ENCODE data around the gene RNASEL. TPM values are rescaled to one million over a fixed set of nuclear protein-coding genes. Genes with fewer than 3 reads are reported as not detected.

The RNASEL gene
- total RNA-seq, 6 donors from 2014 or later = 8.5 to 16.8 (median 12.0) TPM

- ATAC-seq (ENCODE audit: low FRiP score in 2 of 2) = no peak
- WGBS, 2 donors = 92% methylated on average over 6 of the region's 6 CpGs
- Histone ChIP-seq H3K4me1 (no peaks in the 10 kb centered on the region), H3K36me3 (peaks cover 5 to 14% (median 6%) of the 10 kb centered on the region in 4 donors), H3K27ac (no peak overlapping the region), H3K9me3 (no peaks in the 10 kb centered on the region), H3K4me3 (no peak overlapping the region), H3K27me3 (no peaks in the 10 kb centered on the region)
- no peak for DNase-seq
- no peak for TF ChIP-seq POLR2AphosphoS5 (IDR thresholded peaks at IDR 0.05)
- no peak for TF ChIP-seq POLR2A (IDR thresholded peaks at IDR 0.05)
- TF ChIP-seq EP300 (IDR thresholded peaks at IDR 0.05) = no peak
- no peak for TF ChIP-seq CTCF (IDR thresholded peaks at IDR 0.05)
Measured at GRCh38 chr1:182569939-182570610, 19.0 kb downstream of the RNASEL start.

DNA sequence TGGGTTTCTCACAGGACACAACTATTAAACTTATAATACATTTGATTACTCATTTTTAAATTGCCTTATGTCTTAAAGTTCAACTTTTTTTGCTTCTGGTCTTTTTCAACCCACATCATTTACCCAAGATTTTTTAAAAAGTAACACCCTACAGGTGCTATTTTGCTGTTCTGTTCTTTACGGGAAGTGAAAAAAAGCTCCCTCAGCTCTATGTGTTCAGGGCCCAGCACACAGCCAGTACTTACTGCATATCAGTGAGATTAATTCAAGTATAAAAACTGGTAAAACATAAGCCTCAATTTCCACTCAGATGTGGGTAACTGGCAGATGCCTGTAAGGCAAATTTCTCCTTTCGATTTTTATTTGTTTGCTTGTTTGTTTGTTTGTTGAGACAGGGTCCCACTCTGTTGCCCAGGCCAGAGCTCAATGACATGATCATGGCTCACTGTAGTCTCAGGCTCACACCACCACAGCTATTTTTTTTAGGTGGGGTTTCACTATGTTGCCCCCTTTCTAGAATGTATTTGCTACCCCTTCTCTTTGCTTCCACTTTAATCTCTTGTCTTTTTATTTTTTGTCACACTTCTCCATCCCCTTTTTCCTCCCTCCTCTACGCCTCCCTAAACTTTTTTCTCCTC is 20.3 kb downstream of the RNASEL start:
- 92% methylated on average over 3 of the region's 3 CpGs for WGBS, 2 donors
- no peak for DNase-seq

GRCh38 chr1:182567629-182568028 is 21.4 kb downstream of the RNASEL start:
- H3K4me1 ChIP-seq = no peaks in the 10 kb centered on the region
- H3K36me3 ChIP-seq = no peaks in the 10 kb centered on the region
- no peak overlapping the region for H3K4me3 ChIP-seq
- ATAC-seq (ENCODE audit: low FRiP score in 2 of 2) (no peak), DNase-seq (no peak)
- no peak overlapping the region for H3K27ac ChIP-seq
- WGBS, 2 donors = 93 to 94% methylated on average over 5 of the region's 5 CpGs
- no peak for TF ChIP-seq CTCF (IDR thresholded peaks at IDR 0.05)
- no peak for TF ChIP-seq POLR2A (IDR thresholded peaks at IDR 0.05)
- TF ChIP-seq EP300 (IDR thresholded peaks at IDR 0.05) = no peak
- TF ChIP-seq POLR2AphosphoS5 (IDR thresholded peaks at IDR 0.05) = no peak
- H3K9me3 ChIP-seq = no peaks in the 10 kb centered on the region
- H3K27me3 ChIP-seq = no peaks in the 10 kb centered on the region

More for the DNA sequence above, 20.3 kb downstream of the RNASEL start:
- no peak for ATAC-seq (ENCODE audit: low FRiP score in 2 of 2)
- TF ChIP-seq EP300 (IDR thresholded peaks at IDR 0.05) (no peak), POLR2A (IDR thresholded peaks at IDR 0.05) (no peak), CTCF (IDR thresholded peaks at IDR 0.05) (no peak), POLR2AphosphoS5 (IDR thresholded peaks at IDR 0.05) (no peak)
- no peak overlapping the region for H3K27ac ChIP-seq
- peaks cover 0 to 2% (median 0%) of the 10 kb centered on the region in 4 donors for H3K36me3 ChIP-seq
- H3K4me1 ChIP-seq = no peaks in the 10 kb centered on the region
- no peaks in the 10 kb centered on the region for H3K9me3 ChIP-seq
- no peaks in the 10 kb centered on the region for H3K27me3 ChIP-seq
- no peak overlapping the region for H3K4me3 ChIP-seq

DNA sequence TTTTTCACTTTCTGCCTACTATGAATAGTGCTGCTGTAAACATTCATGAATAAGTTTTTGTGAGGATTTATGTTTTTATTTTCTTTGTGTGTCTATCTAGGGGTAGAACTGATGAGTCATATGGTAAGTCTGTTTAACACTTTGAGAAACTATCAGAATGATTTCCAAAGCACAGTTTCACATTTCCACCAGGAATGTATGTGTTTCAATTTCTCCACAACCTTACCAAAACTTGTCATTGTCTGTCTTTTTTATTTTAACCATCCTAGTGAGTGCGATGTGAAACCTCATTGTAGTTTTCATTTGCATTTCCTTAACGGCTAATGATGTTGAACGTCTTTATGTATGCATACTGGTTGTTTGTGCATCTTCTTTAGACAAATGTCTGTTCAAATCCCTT is 23.5 kb downstream of the RNASEL start:
- WGBS, 2 donors = 80 to 84% methylated on average over 3 of the region's 3 CpGs
- no peaks in the 10 kb centered on the region for H3K27me3 ChIP-seq
- no peaks in the 10 kb centered on the region for H3K9me3 ChIP-seq

More for the DNA sequence above, 23.5 kb downstream of the RNASEL start:
- Histone ChIP-seq H3K36me3 (no peaks in the 10 kb centered on the region), H3K4me1 (no peaks in the 10 kb centered on the region), H3K27ac (no peak overlapping the region), H3K4me3 (no peak overlapping the region)
- TF ChIP-seq POLR2AphosphoS5 (IDR thresholded peaks at IDR 0.05) = no peak
- TF ChIP-seq CTCF (IDR thresholded peaks at IDR 0.05) = no peak
- TF ChIP-seq POLR2A (IDR thresholded peaks at IDR 0.05) = no peak
- TF ChIP-seq EP300 (IDR thresholded peaks at IDR 0.05) = no peak
- no peak for DNase-seq
- no peak for ATAC-seq (ENCODE audit: low FRiP score in 2 of 2)

All from upper lobe of left lung (tissue), 6 donors.